Upper lobe of left lung (tissue), 6 donors: ENCODE results near the gene ZRANB2. TPM values are rescaled to one million over a fixed set of nuclear protein-coding genes. Genes with fewer than 3 reads are reported as not detected.

Experiments used
- ATAC-seq, 2 donors: fragments of 200-7000 bp; cut with Tn5 transposase; one replicate each; pipeline ENCODE4 v1.9.1; 2022; ENCODE audit warnings: mild to moderate bottlenecking in 2 of 2, moderate library complexity in 2 of 2; ENCODE audit not compliant: low FRiP score in 2 of 2
- DNase-seq, 2 donors: peaks; one replicate each; pipeline ENCODE4 v3.0.0-alpha.2; 2019 to 2020
- H3K27ac ChIP-seq, 4 donors: fragments of 200-600 bp; sonication (generic); one replicate each; pipeline ENCODE4 v1.5.1; 2016 to 2019
- H3K27me3 ChIP-seq, 4 donors: fragments of 200-600 bp; sonication (generic); one replicate each; pipeline ENCODE4 v1.5.1; 2017 to 2019
- H3K36me3 ChIP-seq, 4 donors: fragments of 200-600 bp; sonication (generic); one replicate each; pipeline ENCODE4 v1.5.1; 2016 to 2019
- H3K4me1 ChIP-seq, 4 donors: fragments of 200-600 bp; sonication (generic); one replicate each; pipeline ENCODE4 v1.5.1; 2018 to 2019
- H3K4me3 ChIP-seq, 4 donors: fragments of 200-600 bp; sonication (generic); one replicate each; pipeline ENCODE4 v1.5.1; 2017 to 2019; ENCODE audit warnings: mild to moderate bottlenecking in 2 of 4, moderate library complexity in 1 of 4
- H3K9me3 ChIP-seq, 4 donors: fragments of 200-600 bp; sonication (generic); one replicate each; pipeline ENCODE4 v1.5.1; 2018 to 2019
- EP300 ChIP-seq, 4 donors: sonication (generic); formaldehyde crosslinking; IDR thresholded peaks; one replicate each; pipeline ENCODE4 v1.5.1; 2017; ENCODE audit warnings: antibody characterized with exemption in 4 of 4, control low read depth in 2 of 4
- POLR2A ChIP-seq, 4 donors: fragments of 450-650 bp; IDR thresholded peaks; one replicate each; pipeline ENCODE4 v1.5.1; 2016 to 2017; ENCODE audit warnings: antibody characterized with exemption in 4 of 4, mild to moderate bottlenecking in 2 of 4
- POLR2AphosphoS5 ChIP-seq, 2 donors: sonication (generic); formaldehyde crosslinking; IDR thresholded peaks; one replicate each; pipeline ENCODE4 v1.5.1; 2017; ENCODE audit warnings: antibody characterized with exemption in 2 of 2
- WGBS, 2 donors: methylation state at CpG; one replicate each; pipeline ENCODE4 v1.1.5; 2017 to 2018; 5-methylcytosine and 5-hydroxymethylcytosine counted together
- total RNA-seq, 6 donors: library from RNA; depleted of rRNA in 4 of 6; stranded (reverse); fragments of >200 nt in 4 of 6; gene quantifications; one replicate each; pipeline versions ENCODE4 v1.1.0 to v1.2.1, GENCODE V29; 2016 to 2021
- TF ChIP-seq, protein P1 (sequence below), 6 experiments: fragments of 450-650 bp in 4 of 6; fragments of 200-600 bp in 2 of 6; sonication (generic) in 2 of 6; IDR thresholded peaks; one replicate each; pipeline ENCODE4 v1.5.1; 2016 to 2019; ENCODE audit warnings: antibody characterized with exemption in 6 of 6
- donor health status: DM: no; HTN: no; CAD: no; lungs with moderate emphysema.
- donor health status: DM: no; HTN: yes; CAD: no; lungs with severe emphysema.

The ZRANB2 gene
- total RNA-seq, 6 donors from 2014 or later = 51.3 to 203 (median 69.7) TPM

- Histone ChIP-seq H3K27ac (no peak overlapping the region), H3K27me3 (peaks cover 0 to 21% (median 13%) of the 10 kb centered on the region in 4 donors), H3K4me3 (no peak overlapping the region), H3K36me3 (no peaks in the 10 kb centered on the region), H3K9me3 (no peaks in the 10 kb centered on the region), H3K4me1 (peaks cover 15 to 22% (median 17%) of the 10 kb centered on the region in 4 donors)
- DNase-seq (no peak), ATAC-seq (no peak)
- TF ChIP-seq EP300 (IDR thresholded peaks at IDR 0.05) (no peak), POLR2AphosphoS5 (IDR thresholded peaks at IDR 0.05) (no peak), POLR2A (IDR thresholded peaks at IDR 0.05) (no peak)
- TF ChIP-seq, protein P1, sequence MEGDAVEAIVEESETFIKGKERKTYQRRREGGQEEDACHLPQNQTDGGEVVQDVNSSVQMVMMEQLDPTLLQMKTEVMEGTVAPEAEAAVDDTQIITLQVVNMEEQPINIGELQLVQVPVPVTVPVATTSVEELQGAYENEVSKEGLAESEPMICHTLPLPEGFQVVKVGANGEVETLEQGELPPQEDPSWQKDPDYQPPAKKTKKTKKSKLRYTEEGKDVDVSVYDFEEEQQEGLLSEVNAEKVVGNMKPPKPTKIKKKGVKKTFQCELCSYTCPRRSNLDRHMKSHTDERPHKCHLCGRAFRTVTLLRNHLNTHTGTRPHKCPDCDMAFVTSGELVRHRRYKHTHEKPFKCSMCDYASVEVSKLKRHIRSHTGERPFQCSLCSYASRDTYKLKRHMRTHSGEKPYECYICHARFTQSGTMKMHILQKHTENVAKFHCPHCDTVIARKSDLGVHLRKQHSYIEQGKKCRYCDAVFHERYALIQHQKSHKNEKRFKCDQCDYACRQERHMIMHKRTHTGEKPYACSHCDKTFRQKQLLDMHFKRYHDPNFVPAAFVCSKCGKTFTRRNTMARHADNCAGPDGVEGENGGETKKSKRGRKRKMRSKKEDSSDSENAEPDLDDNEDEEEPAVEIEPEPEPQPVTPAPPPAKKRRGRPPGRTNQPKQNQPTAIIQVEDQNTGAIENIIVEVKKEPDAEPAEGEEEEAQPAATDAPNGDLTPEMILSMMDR (IDR thresholded peaks at IDR 0.05) = no peak
- 61 to 83% methylated on average over 1 of the region's 1 CpG for WGBS, 2 donors
These were observed 36.0 kb downstream of the ZRANB2 start for GRCh38 chr1:71044833-71045232.

DNA sequence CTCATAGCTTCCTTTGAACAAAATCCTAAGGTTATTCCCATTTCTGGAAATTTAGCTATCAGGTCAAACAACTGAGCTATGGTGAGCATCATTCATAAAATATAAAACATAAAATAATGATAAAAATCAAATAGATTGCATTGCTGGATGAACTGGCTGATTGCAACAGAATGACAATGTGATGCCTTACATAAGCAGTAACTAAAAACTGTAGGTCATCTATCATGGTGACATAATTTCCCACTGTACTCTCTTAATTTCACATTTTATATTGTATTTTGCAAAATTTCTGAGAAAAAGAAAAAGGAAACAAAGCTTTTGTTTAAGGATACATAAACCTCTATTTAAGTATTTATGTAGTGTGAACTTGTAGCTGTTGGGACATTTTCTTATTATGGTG is 37.8 kb downstream of the ZRANB2 start:
- Histone ChIP-seq H3K27ac (no peak overlapping the region), H3K9me3 (no peaks in the 10 kb centered on the region), H3K36me3 (no peaks in the 10 kb centered on the region), H3K4me1 (peaks cover 15 to 19% (median 17%) of the 10 kb centered on the region in 4 donors), H3K4me3 (no peak overlapping the region), H3K27me3 (peaks cover 0 to 19% (median 11%) of the 10 kb centered on the region in 4 donors)
- ATAC-seq (no peak), DNase-seq (no peak)
- TF ChIP-seq EP300 (IDR thresholded peaks at IDR 0.05) (no peak), POLR2A (IDR thresholded peaks at IDR 0.05) (no peak), POLR2AphosphoS5 (IDR thresholded peaks at IDR 0.05) (no peak)
- TF ChIP-seq, protein P1 (IDR thresholded peaks at IDR 0.05) = no peak

- Histone ChIP-seq H3K27me3 (peaks cover 0 to 6% (median 4%) of the 10 kb centered on the region in 4 donors), H3K9me3 (no peaks in the 10 kb centered on the region), H3K4me1 (peaks cover 3 to 6% (median 5%) of the 10 kb centered on the region in 4 donors), H3K4me3 (no peak overlapping the region), H3K36me3 (no peaks in the 10 kb centered on the region), H3K27ac (no peak overlapping the region)
- no peak for ATAC-seq
- no peak for DNase-seq
- WGBS, 2 donors = 74 to 84% methylated on average over 2 of the region's 2 CpGs
- TF ChIP-seq EP300 (IDR thresholded peaks at IDR 0.05) = no peak
- no peak for TF ChIP-seq POLR2A (IDR thresholded peaks at IDR 0.05)
- TF ChIP-seq POLR2AphosphoS5 (IDR thresholded peaks at IDR 0.05) = no peak
- TF ChIP-seq, protein P1 (IDR thresholded peaks at IDR 0.05) = no peak
These were observed 39.0 kb downstream of the ZRANB2 start for GRCh38 chr1:71041806-71042205.

GRCh38 chr1:71039661-71040262 is 41.1 kb downstream of the ZRANB2 start:
- no peak for DNase-seq
- no peak for TF ChIP-seq EP300 (IDR thresholded peaks at IDR 0.05)
- TF ChIP-seq POLR2A (IDR thresholded peaks at IDR 0.05) = no peak
- TF ChIP-seq, protein P1 (IDR thresholded peaks at IDR 0.05) = no peak
- no peak for TF ChIP-seq POLR2AphosphoS5 (IDR thresholded peaks at IDR 0.05)
- Histone ChIP-seq H3K9me3 (no peaks in the 10 kb centered on the region), H3K27me3 (no peaks in the 10 kb centered on the region), H3K4me3 (no peak overlapping the region), H3K36me3 (no peaks in the 10 kb centered on the region), H3K27ac (no peak overlapping the region), H3K4me1 (no peaks in the 10 kb centered on the region)
- ATAC-seq = no peak

- no peak for ATAC-seq
- no peaks in the 10 kb centered on the region for H3K9me3 ChIP-seq
- no peak for DNase-seq
- H3K27me3 ChIP-seq = no peaks in the 10 kb centered on the region
- H3K4me1 ChIP-seq = no peaks in the 10 kb centered on the region
- TF ChIP-seq, protein P1 (IDR thresholded peaks at IDR 0.05) = no peak
- TF ChIP-seq EP300 (IDR thresholded peaks at IDR 0.05) (no peak), POLR2A (IDR thresholded peaks at IDR 0.05) (no peak), POLR2AphosphoS5 (IDR thresholded peaks at IDR 0.05) (no peak)
- H3K4me3 ChIP-seq = no peak overlapping the region
- H3K36me3 ChIP-seq = no peaks in the 10 kb centered on the region
- 55 to 65% methylated on average over 2 of the region's 2 CpGs for WGBS, 2 donors
- H3K27ac ChIP-seq = no peak overlapping the region
These were observed 41.9 kb downstream of the ZRANB2 start for GRCh38 chr1:71038942-71039341.
